ENCODE measurements around the gene C2orf49.
A peak's percentile ranks its signal among the peaks of the same experiment; 100 is the strongest.
"Not testable (repeated sequence)": the region's sequence is repeated elsewhere in the genome, so short reads cannot be mapped to it uniquely, and the experiment has no call there.

The C2orf49 gene

GRCh38 chr2:105321875-105322646, 15.3 kb upstream of the C2orf49 start:
- no peak for DNase-seq

GRCh38 chr2:105323111-105323510, 14.2 kb upstream of the C2orf49 start:
- DNase-seq, result no peak

GRCh38 chr2:105324101-105324500, 13.2 kb upstream of the C2orf49 start:
- DNase-seq, result no peak

GRCh38 chr2:105324732-105325131, 12.6 kb upstream of the C2orf49 start:
- DNase-seq, result no peak

- DNase-seq, result no peak
Observed at GRCh38 chr2:105325389-105325963, 11.9 kb upstream of the C2orf49 start.

- not testable (repeated sequence) for DNase-seq
Observed at GRCh38 chr2:105327271-105327670, 10.1 kb upstream of the C2orf49 start.

- no peak for DNase-seq
Observed at GRCh38 chr2:105327690-105328089, 9.7 kb upstream of the C2orf49 start.

- DNase-seq, result peak; percentile 39
Observed at GRCh38 chr2:105328281-105329196, 8.8 kb upstream of the C2orf49 start.

- DNase-seq, result no peak
Observed at GRCh38 chr2:105329197-105329554, 8.2 kb upstream of the C2orf49 start.

- peak; percentile 59 for DNase-seq
Observed at GRCh38 chr2:105329561-105330495, 7.5 kb upstream of the C2orf49 start, which contains the start of gene TGFBRAP1. Gene TGFBRAP1, minus strand, starts transcription at chr2:105329735. Its CDS starts 21,434 bp downstream, at chr2:105308301.

- DNase-seq, result no peak
Observed at GRCh38 chr2:105330681-105331375, 6.5 kb upstream of the C2orf49 start.

- no peak for DNase-seq
Observed at GRCh38 chr2:105334211-105334610, 3.1 kb upstream of the C2orf49 start.

- no peak for DNase-seq
Observed at GRCh38 chr2:105335469-105335868, 1.9 kb upstream of the C2orf49 start.

GRCh38 chr2:105336786-105337121, 586 bp upstream of the C2orf49 start:
- no peak for DNase-seq

- DNase-seq, result peak; percentile 8
Observed at GRCh38 chr2:105338020-105338385, 663 bp downstream of the C2orf49 start.

GRCh38 chr2:105339414-105339813, 2.1 kb downstream of the C2orf49 start:
- no peak for DNase-seq

- DNase-seq, result peak; percentile 42
Observed at GRCh38 chr2:105344704-105345345, 7.5 kb downstream of the C2orf49 start.

- DNase-seq, result no peak
Observed at GRCh38 chr2:105357122-105357521, 19.8 kb downstream of the C2orf49 start.

- no peak for DNase-seq
Observed at GRCh38 chr2:105358593-105358992, 21.3 kb downstream of the C2orf49 start.

GRCh38 chr2:105361102-105361889, 24.0 kb downstream of the C2orf49 start:
- DNase-seq, result peak; percentile 8
